ENCODE measurements around the gene LIPT2.

- no peak for TF ChIP-seq CTCF (IDR thresholded peaks at IDR 0.05)
- no peak for TF ChIP-seq POLR2A (IDR thresholded peaks at IDR 0.05)
Measured at GRCh38 chr11:74462009-74462408, 31.5 kb downstream of the LIPT2 start.
